HepG2 (cell line): Measurements from ENCODE around the gene UGT1A7. TPM values are rescaled to one million over a fixed set of nuclear protein-coding genes. Genes with fewer than 3 reads are reported as not detected.

Experiments used
- ATAC-seq: fragments of 200-7000 bp; cut with Tn5 transposase; 3 replicates; pipeline ENCODE4 v1.9.1; 2020; ENCODE audit warnings: mild to moderate bottlenecking, moderate library complexity
- BruUV-seq: library from RNA; stranded (reverse); fragments of 400-500 nt; replicated peaks from 2 replicates; lab custom pipeline; 2021; lab: Mats Ljungman, UMichigan
- CTCF ChIA-PET: fragments of 300-600 bp; formaldehyde crosslinking; extraction: SDS; loops from one replicate; lab custom pipeline; 2021; ENCODE audit warnings: low total read pairs, inconsistent platforms, low intra/inter-chr PET ratio; lab: Yijun Ruan, JAX
- POLR2A ChIA-PET: fragments of 350-600 bp; sonication (Branson Sonifier 250); formaldehyde crosslinking; loops from one replicate; lab custom pipeline; 2020; ENCODE audit warnings: antibody characterized with exemption, inconsistent platforms; lab: Yijun Ruan, JAX
- DNase-seq: peaks from one replicate; pipeline ENCODE4 v3.0.0-alpha.2; 2015; ENCODE audit warnings: low spot score
- FAIRE-seq: peaks from 3 replicates; lab custom pipeline; 2011; peaks lifted over from hg19 to GRCh38; lab: Jason Lieb, UNC
- H2AFZ ChIP-seq: one replicate; pipeline ENCODE4 v1.6.1; 2011; ENCODE audit warnings: low read length, inconsistent platforms
- H3K27ac ChIP-seq: fragments of 300-600 bp; 3 replicates; pipeline ENCODE4 v1.8.0; 2011; ENCODE audit warnings: mixed run types, mild to moderate bottlenecking, mixed read lengths, low read length, inconsistent platforms; ENCODE audit not compliant: insufficient read depth; ENCODE audit errors: extremely low read length
- H3K27me3 ChIP-seq, 2 experiments: fragments of 200-600 bp in 1 of 2; 2 replicates in 1 of 2; 3 replicates in 1 of 2; pipeline versions ENCODE4 v1.6.0 to v1.8.0; 2011; ENCODE audit warnings: low read length in 2 of 2, mild to moderate bottlenecking in 2 of 2, moderate library complexity in 2 of 2, inconsistent platforms in 1 of 2; ENCODE audit not compliant: insufficient read depth in 2 of 2, control insufficient read depth in 1 of 2
- H3K36me3 ChIP-seq, 2 experiments: fragments of 200-600 bp in 1 of 2; replicated peaks in 1 of 2; 2 replicates in 1 of 2; 3 replicates in 1 of 2; pipeline versions ENCODE4 v1.5.1 to v1.8.0; 2011; ENCODE audit warnings: low read length in 2 of 2, inconsistent platforms in 1 of 2; ENCODE audit not compliant: insufficient read depth in 2 of 2, control insufficient read depth in 1 of 2
- H3K4me1 ChIP-seq: 2 replicates; pipeline ENCODE4 v1.5.1; 2012; ENCODE audit warnings: low read length, inconsistent platforms; ENCODE audit not compliant: insufficient read depth
- H3K4me2 ChIP-seq: 2 replicates; pipeline ENCODE4 v1.6.0; 2011; ENCODE audit warnings: low read depth, low read length, inconsistent platforms
- H3K4me3 ChIP-seq, 3 experiments: fragments of 200-600 bp in 1 of 3; sonication (generic), shearing (Covaris generic) in 1 of 3; replicated peaks in 1 of 3; 2 replicates each; pipeline ENCODE4 v1.5.1; 2011 to 2016; ENCODE audit warnings: low read length in 3 of 3, inconsistent platforms in 2 of 3, low read depth in 2 of 3, mild to moderate bottlenecking in 2 of 3, control low read depth in 1 of 3, mixed read lengths in 1 of 3; ENCODE audit not compliant: insufficient read depth in 1 of 3
- H3K79me2 ChIP-seq: one replicate; pipeline ENCODE4 v1.6.1; 2011; ENCODE audit warnings: low read length, inconsistent platforms; ENCODE audit not compliant: insufficient read depth
- H3K9ac ChIP-seq: 2 replicates; pipeline ENCODE4 v1.6.0; 2011; ENCODE audit warnings: mild to moderate bottlenecking, low read depth, low read length, inconsistent platforms; ENCODE audit not compliant: insufficient read depth
- H3K9me3 ChIP-seq: 2 replicates; pipeline ENCODE4 v1.5.1; 2012; ENCODE audit warnings: mild to moderate bottlenecking, low read length
- H4K20me1 ChIP-seq: 2 replicates; pipeline ENCODE4 v1.6.0; 2011; ENCODE audit warnings: inconsistent platforms, mild to moderate bottlenecking, low read length, moderate library complexity; ENCODE audit not compliant: insufficient read depth
- HMG20A ChIP-seq: IDR thresholded peaks from 2 replicates; pipeline ENCODE4 v1.6.1; 2016; ENCODE audit warnings: borderline replicate concordance
- NFYC ChIP-seq: IDR thresholded peaks from 2 replicates; pipeline ENCODE4 v1.6.1; 2016; ENCODE audit warnings: missing genetic modification reagents, missing compliant biosample characterization
- RBM39 ChIP-seq: fragments of 200-400 bp; formaldehyde crosslinking; IDR thresholded peaks from one replicate; pipeline ENCODE4 v1.6.1; 2018; ENCODE audit warnings: antibody characterized with exemption, mild to moderate bottlenecking, low read depth, low read length; ENCODE audit not compliant: poor library complexity, severe bottlenecking
- SPEN ChIP-seq: sonication (generic); formaldehyde crosslinking; IDR thresholded peaks from 2 replicates; pipeline ENCODE4 v1.5.1; 2020; ENCODE audit warnings: low read depth, mild to moderate bottlenecking, missing genetic modification reagents
- SYNCRIP ChIP-seq: fragments of 200-400 bp; formaldehyde crosslinking; IDR thresholded peaks from 2 replicates; pipeline ENCODE4 v1.6.1; 2018; ENCODE audit warnings: mild to moderate bottlenecking, low read depth, low read length; ENCODE audit not compliant: insufficient read depth
- TP53 ChIP-seq: sonication (generic); formaldehyde crosslinking; conservative IDR thresholded peaks from 2 replicates; pipeline ENCODE4 v1.4.0; 2020; ENCODE audit warnings: missing genetic modification reagents
- in situ Hi-C: cut with HindIII; loops from 2 replicates; pipeline ENCODE4 v1.10.0; 2017; ENCODE audit warnings: low pct_unique_long_range_greater_than_20kb; ENCODE audit not compliant: extremely low pct_ligation_motif_present
- intact Hi-C: fragments of 100-400 bp; cut with micrococcal nuclease; formaldehyde crosslinking; loops from one replicate; pipeline ENCODE4 v1.10.0; 2022; ENCODE audit not compliant: unreplicated experiment
- polyA plus RNA-seq, 8 experiments: library from polyadenylated mRNA; depleted of rRNA in 3 of 8; stranded (reverse) in 7 of 8; unstranded in 1 of 8; fragments of >200 nt; fragmentation: Illumina TruSeq in 4 of 8; extraction: Trizol in 4 of 8; gene quantifications; 2 replicates each; pipeline versions ENCODE4 v1.2.1 to v1.2.3, GENCODE V29; 2011 to 2016; ENCODE audit warnings: low read depth in 4 of 8, missing spikeins in 1 of 8, mixed read lengths in 1 of 8; ENCODE audit not compliant: insufficient read depth in 1 of 8
- total RNA-seq, 5 experiments: library from RNA; depleted of rRNA; stranded (reverse); fragments of >200 nt; fragmentation: Illumina TruSeq; extraction: Trizol; gene quantifications; 2 replicates each; pipeline ENCODE4 v1.2.3, GENCODE V29; 2016; ENCODE audit warnings: low read depth in 1 of 5
- TF ChIP-seq, protein P1 (sequence below): sonication (generic); formaldehyde crosslinking; IDR thresholded peaks from 2 replicates; pipeline ENCODE4 v1.8.1; 2023; ENCODE audit warnings: mild to moderate bottlenecking, inconsistent platforms, moderate library complexity, missing genetic modification reagents, borderline replicate concordance
- TF ChIP-seq, protein P2 (sequence below): sonication (generic); formaldehyde crosslinking; IDR thresholded peaks from 2 replicates; pipeline ENCODE4 v1.4.0; 2020; ENCODE audit warnings: mild to moderate bottlenecking, missing genetic modification reagents
- TF ChIP-seq, protein P3 (sequence below): sonication (generic); formaldehyde crosslinking; IDR thresholded peaks from 2 replicates; pipeline ENCODE4 v1.5.0; 2020; ENCODE audit warnings: mild to moderate bottlenecking, missing genetic modification reagents, borderline replicate concordance
- TF ChIP-seq, protein P4 (sequence below): sonication (generic); formaldehyde crosslinking; IDR thresholded peaks from 2 replicates; pipeline ENCODE4 v1.9.0; 2021; ENCODE audit warnings: missing genetic modification reagents, mild to moderate bottlenecking, borderline replicate concordance

The UGT1A7 gene
- total and polyA plus RNA-seq, 2 of the 13 experiments (the other 11 are each of a cell fraction or from before 2014, with no cell fraction given), result not detected

DNA sequence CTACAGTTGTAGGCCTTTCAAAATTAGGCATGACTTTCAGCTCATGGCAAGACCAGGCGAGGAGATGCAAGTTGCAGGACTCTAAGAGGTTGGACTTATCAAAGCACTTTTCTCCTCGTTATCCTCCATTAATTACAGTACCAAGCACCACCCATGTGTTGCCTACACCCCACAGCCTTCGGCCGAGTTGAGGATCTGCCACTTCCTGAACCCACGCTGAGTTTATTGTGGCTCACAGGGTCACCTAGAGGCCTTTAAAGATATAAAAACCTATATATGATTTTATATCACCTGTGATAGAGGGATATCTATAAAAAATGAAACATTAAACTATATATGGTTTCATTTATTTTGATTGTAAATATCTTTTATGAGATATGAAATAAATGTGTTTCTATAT is 42.9 kb upstream of the UGT1A7 start (continued):
- TF ChIP-seq, protein P1, sequence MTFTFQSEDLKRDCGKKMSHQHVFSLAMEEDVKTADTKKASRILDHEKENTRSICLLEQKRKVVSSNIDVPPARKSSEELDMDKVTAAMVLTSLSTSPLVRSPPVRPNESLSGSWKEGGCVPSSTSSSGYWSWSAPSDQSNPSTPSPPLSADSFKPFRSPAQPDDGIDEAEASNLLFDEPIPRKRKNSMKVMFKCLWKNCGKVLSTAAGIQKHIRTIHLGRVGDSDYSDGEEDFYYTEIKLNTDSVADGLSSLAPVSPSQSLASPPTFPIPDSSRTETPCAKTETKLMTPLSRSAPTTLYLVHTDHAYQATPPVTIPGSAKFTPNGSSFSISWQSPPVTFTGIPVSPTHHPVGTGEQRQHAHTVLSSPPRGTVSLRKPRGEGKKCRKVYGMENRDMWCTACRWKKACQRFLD (CRISPR knock-in tag), result no peak
- TF ChIP-seq SPEN (CRISPR knock-in tag) (no peak), NFYC (CRISPR knock-in tag) (no peak), HMG20A (CRISPR knock-in tag) (no peak), RBM39 (no peak), TP53 (CRISPR knock-in tag) (no peak)
- TF ChIP-seq, protein P2, sequence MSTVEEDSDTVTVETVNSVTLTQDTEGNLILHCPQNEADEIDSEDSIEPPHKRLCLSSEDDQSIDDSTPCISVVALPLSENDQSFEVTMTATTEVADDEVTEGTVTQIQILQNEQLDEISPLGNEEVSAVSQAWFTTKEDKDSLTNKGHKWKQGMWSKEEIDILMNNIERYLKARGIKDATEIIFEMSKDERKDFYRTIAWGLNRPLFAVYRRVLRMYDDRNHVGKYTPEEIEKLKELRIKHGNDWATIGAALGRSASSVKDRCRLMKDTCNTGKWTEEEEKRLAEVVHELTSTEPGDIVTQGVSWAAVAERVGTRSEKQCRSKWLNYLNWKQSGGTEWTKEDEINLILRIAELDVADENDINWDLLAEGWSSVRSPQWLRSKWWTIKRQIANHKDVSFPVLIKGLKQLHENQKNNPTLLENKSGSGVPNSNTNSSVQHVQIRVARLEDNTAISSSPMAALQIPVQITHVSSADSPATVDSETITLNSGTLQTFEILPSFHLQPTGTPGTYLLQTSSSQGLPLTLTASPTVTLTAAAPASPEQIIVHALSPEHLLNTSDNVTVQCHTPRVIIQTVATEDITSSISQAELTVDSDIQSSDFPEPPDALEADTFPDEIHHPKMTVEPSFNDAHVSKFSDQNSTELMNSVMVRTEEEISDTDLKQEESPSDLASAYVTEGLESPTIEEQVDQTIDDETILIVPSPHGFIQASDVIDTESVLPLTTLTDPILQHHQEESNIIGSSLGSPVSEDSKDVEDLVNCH (CRISPR knock-in tag), result no peak

DNA sequence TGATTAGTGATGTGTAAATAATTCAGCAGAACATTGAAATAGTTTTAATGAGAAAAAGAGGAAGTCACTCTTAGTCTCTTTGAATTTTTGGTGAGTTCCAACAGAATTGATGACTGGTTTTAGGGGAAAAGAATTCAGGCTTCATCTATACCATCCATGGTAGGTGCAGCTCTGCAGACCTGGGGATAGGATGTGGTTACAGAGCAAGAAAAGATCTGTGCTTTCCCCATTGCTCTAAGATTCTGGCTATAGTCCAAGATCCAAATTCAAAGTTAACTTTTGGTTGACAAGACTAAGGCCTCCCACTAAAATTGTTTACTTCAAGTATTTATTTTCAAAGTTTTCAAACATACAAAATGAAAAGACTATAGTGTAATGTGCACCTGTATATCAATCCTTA is 41.8 kb upstream of the UGT1A7 start:
- intact Hi-C loops, result no loop called here
- ATAC-seq, result no peak
- H3K27ac ChIP-seq, result no peak overlapping the region
- no peaks in the 10 kb centered on the region for H3K79me2 ChIP-seq
- no peak overlapping the region for H2AFZ ChIP-seq
- FAIRE-seq, result no peak
- CTCF ChIA-PET, result no interaction called here
- BruUV-seq, result no TSS peak
- TF ChIP-seq SYNCRIP, result no peak
- TF ChIP-seq, protein P3, sequence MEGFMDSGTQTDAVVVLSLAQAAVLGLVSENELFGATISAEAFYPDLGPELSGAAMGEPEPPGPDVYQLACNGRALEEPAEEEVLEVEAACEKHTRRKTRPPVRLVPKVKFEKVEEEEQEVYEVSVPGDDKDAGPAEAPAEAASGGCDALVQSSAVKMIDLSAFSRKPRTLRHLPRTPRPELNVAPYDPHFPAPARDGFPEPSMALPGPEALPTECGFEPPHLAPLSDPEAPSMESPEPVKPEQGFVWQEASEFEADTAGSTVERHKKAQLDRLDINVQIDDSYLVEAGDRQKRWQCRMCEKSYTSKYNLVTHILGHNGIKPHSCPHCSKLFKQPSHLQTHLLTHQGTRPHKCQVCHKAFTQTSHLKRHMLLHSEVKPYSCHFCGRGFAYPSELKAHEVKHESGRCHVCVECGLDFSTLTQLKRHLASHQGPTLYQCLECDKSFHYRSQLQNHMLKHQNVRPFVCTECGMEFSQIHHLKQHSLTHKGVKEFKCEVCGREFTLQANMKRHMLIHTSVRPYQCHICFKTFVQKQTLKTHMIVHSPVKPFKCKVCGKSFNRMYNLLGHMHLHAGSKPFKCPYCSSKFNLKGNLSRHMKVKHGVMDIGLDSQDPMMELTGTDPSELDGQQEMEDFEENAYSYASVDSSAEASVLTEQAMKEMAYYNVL, result no peak
- TF ChIP-seq, protein P4, sequence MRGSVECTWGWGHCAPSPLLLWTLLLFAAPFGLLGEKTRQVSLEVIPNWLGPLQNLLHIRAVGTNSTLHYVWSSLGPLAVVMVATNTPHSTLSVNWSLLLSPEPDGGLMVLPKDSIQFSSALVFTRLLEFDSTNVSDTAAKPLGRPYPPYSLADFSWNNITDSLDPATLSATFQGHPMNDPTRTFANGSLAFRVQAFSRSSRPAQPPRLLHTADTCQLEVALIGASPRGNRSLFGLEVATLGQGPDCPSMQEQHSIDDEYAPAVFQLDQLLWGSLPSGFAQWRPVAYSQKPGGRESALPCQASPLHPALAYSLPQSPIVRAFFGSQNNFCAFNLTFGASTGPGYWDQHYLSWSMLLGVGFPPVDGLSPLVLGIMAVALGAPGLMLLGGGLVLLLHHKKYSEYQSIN (CRISPR knock-in tag), result no peak
- H3K4me2 ChIP-seq, result no peak overlapping the region
- DNase-seq, result no peak
- 0 out of 2 replicates have a peak, but pooled peaks cover 4% of the 10 kb centered on the region for H3K9me3 ChIP-seq
- no peaks in the 10 kb centered on the region for H3K4me1 ChIP-seq
- POLR2A ChIA-PET, result no interaction called here
- H3K4me3 ChIP-seq, result no peak overlapping the region
- in situ Hi-C loops, result no loop called here
- no peaks in the 10 kb centered on the region for H3K36me3 ChIP-seq
- H3K9ac ChIP-seq, result no peak overlapping the region
- no peaks in the 10 kb centered on the region for H4K20me1 ChIP-seq
- peaks cover 0 to 9% of the 10 kb centered on the region in 2 experiments; a peak in 2 of 5 replicates for H3K27me3 ChIP-seq
